HepG2 (cell line): ENCODE data around the gene ZNF415. TPM values are rescaled to one million over a fixed set of nuclear protein-coding genes. Genes with fewer than 3 reads are reported as not detected.
"Not testable (repeated sequence)": the region's sequence is repeated elsewhere in the genome, so short reads cannot be mapped to it uniquely, and the experiment has no call there.

Experiments
- ATAC-seq: fragments of 200-7000 bp; cut with Tn5 transposase; 3 replicates; pipeline ENCODE4 v1.9.1; 2020; ENCODE audit warnings: mild to moderate bottlenecking, moderate library complexity
- BruUV-seq: library from RNA; stranded (reverse); fragments of 400-500 nt; replicated peaks from 2 replicates; lab custom pipeline; 2021; lab: Mats Ljungman, UMichigan
- CTCF ChIA-PET: fragments of 300-600 bp; formaldehyde crosslinking; extraction: SDS; loops from one replicate; lab custom pipeline; 2021; ENCODE audit warnings: low total read pairs, inconsistent platforms, low intra/inter-chr PET ratio; lab: Yijun Ruan, JAX
- POLR2A ChIA-PET: fragments of 350-600 bp; sonication (Branson Sonifier 250); formaldehyde crosslinking; loops from one replicate; lab custom pipeline; 2020; ENCODE audit warnings: antibody characterized with exemption, inconsistent platforms; lab: Yijun Ruan, JAX
- DNase-seq: peaks from one replicate; pipeline ENCODE4 v3.0.0-alpha.2; 2015; ENCODE audit warnings: low spot score
- FAIRE-seq: peaks from 3 replicates; lab custom pipeline; 2011; peaks lifted over from hg19 to GRCh38; lab: Jason Lieb, UNC
- H2AFZ ChIP-seq: one replicate; pipeline ENCODE4 v1.6.1; 2011; ENCODE audit warnings: low read length, inconsistent platforms
- H3K27ac ChIP-seq: fragments of 300-600 bp; 3 replicates; pipeline ENCODE4 v1.8.0; 2011; ENCODE audit warnings: mixed run types, mild to moderate bottlenecking, mixed read lengths, low read length, inconsistent platforms; ENCODE audit not compliant: insufficient read depth; ENCODE audit errors: extremely low read length
- H3K27me3 ChIP-seq, 2 experiments: fragments of 200-600 bp in 1 of 2; 2 replicates in 1 of 2; 3 replicates in 1 of 2; pipeline versions ENCODE4 v1.6.0 to v1.8.0; 2011; ENCODE audit warnings: low read length in 2 of 2, mild to moderate bottlenecking in 2 of 2, moderate library complexity in 2 of 2, inconsistent platforms in 1 of 2; ENCODE audit not compliant: insufficient read depth in 2 of 2, control insufficient read depth in 1 of 2
- H3K36me3 ChIP-seq, 2 experiments: fragments of 200-600 bp in 1 of 2; replicated peaks in 1 of 2; 2 replicates in 1 of 2; 3 replicates in 1 of 2; pipeline versions ENCODE4 v1.5.1 to v1.8.0; 2011; ENCODE audit warnings: low read length in 2 of 2, inconsistent platforms in 1 of 2; ENCODE audit not compliant: insufficient read depth in 2 of 2, control insufficient read depth in 1 of 2
- H3K4me1 ChIP-seq: 2 replicates; pipeline ENCODE4 v1.5.1; 2012; ENCODE audit warnings: low read length, inconsistent platforms; ENCODE audit not compliant: insufficient read depth
- H3K4me2 ChIP-seq: 2 replicates; pipeline ENCODE4 v1.6.0; 2011; ENCODE audit warnings: low read depth, low read length, inconsistent platforms
- H3K4me3 ChIP-seq, 3 experiments: fragments of 200-600 bp in 1 of 3; sonication (generic), shearing (Covaris generic) in 1 of 3; replicated peaks in 1 of 3; 2 replicates each; pipeline ENCODE4 v1.5.1; 2011 to 2016; ENCODE audit warnings: low read length in 3 of 3, inconsistent platforms in 2 of 3, low read depth in 2 of 3, mild to moderate bottlenecking in 2 of 3, control low read depth in 1 of 3, mixed read lengths in 1 of 3; ENCODE audit not compliant: insufficient read depth in 1 of 3
- H3K79me2 ChIP-seq: one replicate; pipeline ENCODE4 v1.6.1; 2011; ENCODE audit warnings: low read length, inconsistent platforms; ENCODE audit not compliant: insufficient read depth
- H3K9ac ChIP-seq: 2 replicates; pipeline ENCODE4 v1.6.0; 2011; ENCODE audit warnings: mild to moderate bottlenecking, low read depth, low read length, inconsistent platforms; ENCODE audit not compliant: insufficient read depth
- H3K9me3 ChIP-seq: 2 replicates; pipeline ENCODE4 v1.5.1; 2012; ENCODE audit warnings: mild to moderate bottlenecking, low read length
- H4K20me1 ChIP-seq: 2 replicates; pipeline ENCODE4 v1.6.0; 2011; ENCODE audit warnings: inconsistent platforms, mild to moderate bottlenecking, low read length, moderate library complexity; ENCODE audit not compliant: insufficient read depth
- WGBS: methylation state at CpG from one replicate; pipeline ENCODE4 v1.1.6; 2017; ENCODE audit warnings: low lambda C conversion rate; 5-methylcytosine and 5-hydroxymethylcytosine counted together
- in situ Hi-C: cut with HindIII; loops from 2 replicates; pipeline ENCODE4 v1.10.0; 2017; ENCODE audit warnings: low pct_unique_long_range_greater_than_20kb; ENCODE audit not compliant: extremely low pct_ligation_motif_present
- intact Hi-C: fragments of 100-400 bp; cut with micrococcal nuclease; formaldehyde crosslinking; loops from one replicate; pipeline ENCODE4 v1.10.0; 2022; ENCODE audit not compliant: unreplicated experiment
- polyA plus RNA-seq, 8 experiments: library from polyadenylated mRNA; depleted of rRNA in 3 of 8; stranded (reverse) in 7 of 8; unstranded in 1 of 8; fragments of >200 nt; fragmentation: Illumina TruSeq in 4 of 8; extraction: Trizol in 4 of 8; gene quantifications; 2 replicates each; pipeline versions ENCODE4 v1.2.1 to v1.2.3, GENCODE V29; 2011 to 2016; ENCODE audit warnings: low read depth in 4 of 8, missing spikeins in 1 of 8, mixed read lengths in 1 of 8; ENCODE audit not compliant: insufficient read depth in 1 of 8
- total RNA-seq, 5 experiments: library from RNA; depleted of rRNA; stranded (reverse); fragments of >200 nt; fragmentation: Illumina TruSeq; extraction: Trizol; gene quantifications; 2 replicates each; pipeline ENCODE4 v1.2.3, GENCODE V29; 2016; ENCODE audit warnings: low read depth in 1 of 5

The ZNF415 gene
- total and polyA plus RNA-seq, 2 of the 13 experiments (the other 11 are each of a cell fraction or from before 2014, with no cell fraction given), result 0.15 to 0.17 TPM

GRCh38 chr19:53098570-53098969 is 34.1 kb downstream of the ZNF415 start:
- H3K27me3 ChIP-seq, H3K4me2 ChIP-seq, H4K20me1 ChIP-seq, FAIRE-seq, in situ Hi-C loops, POLR2A ChIA-PET, H3K4me3 ChIP-seq, ATAC-seq, CTCF ChIA-PET, H3K36me3 ChIP-seq, H3K27ac ChIP-seq, BruUV-seq, H2AFZ ChIP-seq, intact Hi-C loops, H3K9ac ChIP-seq, DNase-seq: not testable (repeated sequence)
- 71% methylated on average over 14 of the region's 14 CpGs for WGBS
- Histone ChIP-seq H3K9me3 (peaks cover 17% of the 10 kb centered on the region; the same call in 1 of the 2 replicates), H3K4me1 (peaks cover 26% of the 10 kb centered on the region), H3K79me2 (peaks cover 24% of the 10 kb centered on the region)

GRCh38 chr19:53096982-53097690 is 35.6 kb downstream of the ZNF415 start:
- H3K4me2 ChIP-seq, result peak overlapping the region; percentile 43; the same call in 1 of the 2 replicates
- BruUV-seq, DNase-seq, POLR2A ChIA-PET, H3K36me3 ChIP-seq, H2AFZ ChIP-seq, H4K20me1 ChIP-seq, CTCF ChIA-PET, H3K27me3 ChIP-seq, in situ Hi-C loops, H3K4me3 ChIP-seq, intact Hi-C loops: not testable (repeated sequence)
- peak overlapping the region; percentile 73 for H3K27ac ChIP-seq
- 11% methylated on average over 5 of the region's 10 CpGs for WGBS
- ATAC-seq, result peak; percentile 95
- peaks cover 26% of the 10 kb centered on the region for H3K4me1 ChIP-seq
- FAIRE-seq, result peak; percentile 98
- H3K79me2 ChIP-seq, result peaks cover 19% of the 10 kb centered on the region
- peaks cover 13% of the 10 kb centered on the region; the same call in 1 of the 2 replicates for H3K9me3 ChIP-seq
- H3K9ac ChIP-seq, result peak overlapping the region; percentile 17; the same call in 1 of the 2 replicates

- POLR2A ChIA-PET, DNase-seq, ATAC-seq, H3K4me3 ChIP-seq, intact Hi-C loops, in situ Hi-C loops, H3K9ac ChIP-seq, H4K20me1 ChIP-seq, H2AFZ ChIP-seq, H3K4me2 ChIP-seq, H3K27ac ChIP-seq, FAIRE-seq, H3K27me3 ChIP-seq, H3K36me3 ChIP-seq, BruUV-seq, CTCF ChIA-PET: not testable (repeated sequence)
- 2% methylated on average over 4 of the region's 6 CpGs for WGBS
- Histone ChIP-seq H3K4me1 (peaks cover 26% of the 10 kb centered on the region), H3K9me3 (peaks cover 12% of the 10 kb centered on the region; the same call in 1 of the 2 replicates), H3K79me2 (peaks cover 14% of the 10 kb centered on the region)
Measured at GRCh38 chr19:53096579-53096978, 36.1 kb downstream of the ZNF415 start.
